Stomach smooth muscle (tissue), 2 donors: Measurements from ENCODE around the gene FAM43A.

Experiments used
- H3K27ac ChIP-seq: one replicate; pipeline ENCODE4 v1.7.0; 2013; ENCODE audit warnings: mild to moderate bottlenecking, low read length, inconsistent platforms
- H3K27me3 ChIP-seq, 2 donors: one replicate each; pipeline ENCODE4 v1.7.0; 2013; ENCODE audit warnings: low read length in 2 of 2; ENCODE audit not compliant: insufficient read depth in 2 of 2, control insufficient read depth in 1 of 2
- H3K36me3 ChIP-seq, 2 donors: one replicate each; pipeline ENCODE4 v1.7.0; 2013; ENCODE audit warnings: low read length in 2 of 2; ENCODE audit not compliant: control insufficient read depth in 2 of 2, insufficient read depth in 2 of 2
- H3K4me1 ChIP-seq: one replicate; pipeline ENCODE4 v1.7.0; 2013; ENCODE audit warnings: low read length; ENCODE audit not compliant: control insufficient read depth, insufficient read depth
- H3K4me3 ChIP-seq, 2 donors: one replicate each; pipeline ENCODE4 v1.7.0; 2013; ENCODE audit warnings: low read length in 2 of 2
- H3K9ac ChIP-seq, 2 donors: one replicate each; pipeline ENCODE4 v1.7.0; 2013; ENCODE audit warnings: low read length in 2 of 2, mild to moderate bottlenecking in 1 of 2
- H3K9me3 ChIP-seq, 2 donors: one replicate each; pipeline ENCODE4 v1.7.0; 2013; ENCODE audit warnings: low read length in 2 of 2; ENCODE audit not compliant: control insufficient read depth in 2 of 2
- donor health status: healthy.
- donor health status: Pancreatic carcinoma.

FAM43A gene

DNA sequence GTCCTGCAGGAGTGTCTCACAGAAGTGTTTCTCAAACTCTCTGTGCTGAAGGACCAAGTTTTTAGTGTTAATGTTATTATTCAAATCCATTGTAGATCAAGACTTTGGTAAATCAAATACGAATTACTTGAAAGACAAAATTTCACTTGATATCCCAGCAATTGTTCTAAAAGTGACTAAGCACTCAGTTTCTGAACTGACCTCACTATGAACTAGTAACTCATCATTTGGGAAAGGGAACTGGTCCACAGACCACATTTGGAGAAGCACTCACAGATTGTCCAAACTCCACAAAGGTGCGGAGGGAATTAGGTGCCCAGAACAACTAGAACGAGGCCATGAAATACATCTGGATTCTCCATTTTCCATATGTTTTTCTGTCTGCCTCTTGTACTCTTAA lies 25.6 kb downstream of the FAM43A start:
- no peak overlapping the region for H3K4me3 ChIP-seq
- H3K9ac ChIP-seq: no peak overlapping the region
- H3K36me3 ChIP-seq: no peaks in the 10 kb centered on the region
- peaks cover 2 to 5% of the 10 kb centered on the region in 2 donors for H3K9me3 ChIP-seq
- H3K27ac ChIP-seq: no peak overlapping the region
- H3K4me1 ChIP-seq: no peaks in the 10 kb centered on the region
- H3K27me3 ChIP-seq: no peaks in the 10 kb centered on the region

DNA sequence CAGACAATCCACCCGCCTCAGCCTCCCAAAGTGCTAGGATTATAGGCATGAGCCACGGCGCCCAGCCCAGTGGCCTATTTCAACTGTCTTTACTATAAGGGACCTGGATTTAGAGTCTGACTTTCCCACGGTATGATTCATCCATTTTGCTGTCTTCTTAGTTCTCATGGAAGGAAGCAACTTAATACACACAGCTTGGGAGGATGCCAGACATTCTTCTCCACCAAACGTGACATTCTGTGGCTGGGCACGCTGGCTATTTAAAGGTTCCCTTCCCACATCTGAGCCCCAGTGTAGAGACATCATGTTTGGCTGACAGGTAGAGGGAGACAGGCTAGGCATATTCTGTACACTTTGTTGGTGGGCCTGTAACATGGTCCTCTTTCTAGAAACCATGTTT lies 26.2 kb downstream of the FAM43A start:
- Histone ChIP-seq H3K9ac (no peak overlapping the region), H3K27ac (no peak overlapping the region)

GRCh38 chr3:194713299-194714136 lies 27.8 kb downstream of the FAM43A start:
- H3K27me3 ChIP-seq: peaks cover 0 to 2% of the 10 kb centered on the region in 2 donors
- H3K27ac ChIP-seq: no peak overlapping the region
- H3K9me3 ChIP-seq: no peaks in the 10 kb centered on the region
- no peak overlapping the region for H3K4me3 ChIP-seq
- H3K36me3 ChIP-seq: no peaks in the 10 kb centered on the region
- no peak overlapping the region for H3K9ac ChIP-seq
- H3K4me1 ChIP-seq: no peaks in the 10 kb centered on the region

More for the DNA sequence above, 26.2 kb downstream of the FAM43A start:
- no peaks in the 10 kb centered on the region for H3K27me3 ChIP-seq
- H3K4me1 ChIP-seq: no peaks in the 10 kb centered on the region
- H3K9me3 ChIP-seq: peaks cover 2 to 5% of the 10 kb centered on the region in 2 donors
- no peak overlapping the region for H3K4me3 ChIP-seq
- no peaks in the 10 kb centered on the region for H3K36me3 ChIP-seq

DNA sequence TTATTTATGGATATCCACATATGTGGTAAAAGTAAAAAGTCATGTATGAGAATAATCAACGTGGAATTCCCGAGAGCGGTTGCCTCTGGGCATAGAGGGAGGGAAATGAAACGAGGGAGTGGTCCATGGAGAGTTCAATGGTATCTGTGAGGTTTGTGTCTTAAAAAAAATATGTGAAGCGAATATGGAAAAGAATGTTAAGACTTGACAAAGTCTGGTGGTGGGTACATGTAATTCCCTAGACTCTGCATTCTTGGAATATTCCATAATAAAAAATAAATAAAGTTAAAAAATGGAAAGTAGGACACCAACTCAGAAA lies 28.4 kb downstream of the FAM43A start:
- H3K36me3 ChIP-seq: no peaks in the 10 kb centered on the region

GRCh38 chr3:194714564-194714963 lies 28.9 kb downstream of the FAM43A start:
- Histone ChIP-seq H3K9me3 (no peaks in the 10 kb centered on the region), H3K27me3 (peaks cover 0 to 2% of the 10 kb centered on the region in 2 donors), H3K36me3 (no peaks in the 10 kb centered on the region), H3K4me1 (no peaks in the 10 kb centered on the region), H3K9ac (no peak overlapping the region), H3K4me3 (no peak overlapping the region), H3K27ac (no peak overlapping the region)

More for the DNA sequence above, 28.4 kb downstream of the FAM43A start:
- Histone ChIP-seq H3K4me3 (no peak overlapping the region), H3K27me3 (peaks cover 0 to 2% of the 10 kb centered on the region in 2 donors), H3K9ac (no peak overlapping the region), H3K4me1 (no peaks in the 10 kb centered on the region), H3K9me3 (no peaks in the 10 kb centered on the region), H3K27ac (no peak overlapping the region)

DNA sequence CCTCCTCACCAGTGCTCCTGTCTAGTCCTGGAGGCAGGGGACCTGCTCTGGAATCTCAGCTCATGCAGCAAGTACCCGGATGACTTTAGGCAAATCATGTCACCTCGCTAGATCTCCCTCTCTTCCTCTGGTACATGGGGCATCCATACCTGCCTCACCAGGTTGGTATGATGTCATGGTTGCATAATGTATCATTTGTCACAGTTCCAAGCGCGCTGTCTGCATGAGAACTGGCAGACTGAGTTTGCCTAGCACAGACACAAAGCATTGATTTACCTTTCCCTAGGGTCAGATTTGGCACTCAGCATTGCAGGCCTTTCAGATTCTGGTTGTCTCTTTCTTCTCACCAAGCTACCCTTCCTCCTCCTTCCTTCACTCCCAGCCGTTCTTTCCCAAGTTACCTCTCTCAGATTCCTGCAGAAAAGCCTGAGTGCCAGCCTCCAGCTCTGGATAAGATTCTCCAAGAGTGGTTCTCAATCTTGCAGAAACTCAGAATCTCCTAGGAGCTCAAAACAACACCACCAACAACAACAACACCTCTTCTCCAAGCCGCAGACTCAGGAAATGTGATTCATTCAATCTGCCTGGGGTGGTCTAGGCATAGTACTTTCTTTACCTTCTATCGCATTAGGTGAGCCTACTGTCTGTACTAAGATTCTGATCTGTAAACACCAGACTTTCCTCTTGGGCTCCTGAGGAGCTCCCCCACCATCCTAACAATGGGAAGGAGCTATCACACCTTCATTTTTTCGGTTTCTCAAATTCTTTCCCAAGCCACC lies 29.5 kb downstream of the FAM43A start:
- Histone ChIP-seq H3K36me3 (no peaks in the 10 kb centered on the region), H3K27ac (no peak overlapping the region), H3K4me1 (no peaks in the 10 kb centered on the region), H3K9me3 (no peaks in the 10 kb centered on the region), H3K4me3 (no peak overlapping the region), H3K27me3 (peaks cover 0 to 2% of the 10 kb centered on the region in 2 donors), H3K9ac (no peak overlapping the region)

- Histone ChIP-seq H3K9ac (no peak overlapping the region), H3K27ac (no peak overlapping the region)
These were observed 32.4 kb downstream of the FAM43A start for GRCh38 chr3:194718079-194718478.

DNA sequence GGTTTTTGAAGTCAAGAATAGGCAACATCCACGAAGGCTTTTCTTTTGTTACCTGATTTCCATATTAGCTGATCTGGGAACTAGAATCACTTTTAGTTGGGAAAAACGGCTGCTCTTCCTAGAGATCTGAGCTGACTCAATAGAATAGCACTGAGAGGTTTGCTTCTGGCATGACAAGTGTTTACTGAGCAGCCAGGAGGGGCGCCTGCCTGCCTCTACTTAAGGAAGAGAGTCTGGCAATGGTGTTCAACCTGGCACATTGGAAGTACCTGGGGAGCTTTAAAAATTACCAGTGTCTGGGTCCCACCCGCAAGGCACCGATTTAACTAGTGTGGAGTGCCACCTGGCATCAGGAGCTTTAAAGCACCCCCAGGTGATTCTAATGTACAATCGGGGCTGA lies 34.4 kb downstream of the FAM43A start:
- Histone ChIP-seq H3K9me3 (no peaks in the 10 kb centered on the region), H3K4me3 (no peak overlapping the region), H3K9ac (no peak overlapping the region), H3K36me3 (no peaks in the 10 kb centered on the region), H3K27ac (no peak overlapping the region), H3K4me1 (no peaks in the 10 kb centered on the region), H3K27me3 (peaks cover 0 to 2% of the 10 kb centered on the region in 2 donors)

More at GRCh38 chr3:194718079-194718478, 32.4 kb downstream of the FAM43A start:
- Histone ChIP-seq H3K36me3 (no peaks in the 10 kb centered on the region), H3K27me3 (peaks cover 0 to 2% of the 10 kb centered on the region in 2 donors), H3K9me3 (no peaks in the 10 kb centered on the region), H3K4me3 (no peak overlapping the region), H3K4me1 (no peaks in the 10 kb centered on the region)

GRCh38 chr3:194723846-194724618 lies 38.3 kb downstream of the FAM43A start:
- no peaks in the 10 kb centered on the region for H3K36me3 ChIP-seq
- H3K27me3 ChIP-seq: no peaks in the 10 kb centered on the region
- no peak overlapping the region for H3K9ac ChIP-seq
- H3K4me3 ChIP-seq: no peak overlapping the region
- no peaks in the 10 kb centered on the region for H3K9me3 ChIP-seq
- H3K27ac ChIP-seq: no peak overlapping the region
- H3K4me1 ChIP-seq: no peaks in the 10 kb centered on the region

DNA sequence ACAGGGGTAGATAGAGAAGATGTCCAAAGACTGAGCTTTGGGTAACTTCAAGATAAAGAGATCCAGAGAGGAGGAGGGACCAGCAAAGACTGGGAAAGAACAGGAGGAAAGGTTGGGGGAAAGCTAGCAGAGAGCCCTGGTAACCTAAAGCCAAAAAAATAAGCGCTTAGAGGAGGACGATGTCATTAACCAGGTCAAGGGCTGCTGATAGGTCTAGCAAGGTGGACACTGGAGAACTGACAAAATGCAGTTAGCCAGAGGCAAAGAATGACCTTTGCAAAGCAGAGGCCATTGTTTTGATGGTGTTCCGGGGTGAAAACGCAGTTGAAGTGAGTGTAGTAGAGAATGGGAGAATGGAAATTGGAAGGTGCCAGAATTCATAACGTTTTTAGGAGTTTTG lies 39.7 kb downstream of the FAM43A start:
- no peaks in the 10 kb centered on the region for H3K4me1 ChIP-seq
- H3K36me3 ChIP-seq: no peaks in the 10 kb centered on the region
- no peaks in the 10 kb centered on the region for H3K9me3 ChIP-seq
- no peak overlapping the region for H3K27ac ChIP-seq
- H3K4me3 ChIP-seq: no peak overlapping the region
- no peaks in the 10 kb centered on the region for H3K27me3 ChIP-seq
- no peak overlapping the region for H3K9ac ChIP-seq
